Measurements from ENCODE around the gene TNRC18.

GRCh38 chr7:5426226-5426475, 2.5 kb upstream of the TNRC18 start:
- TF ChIP-seq CTCF (IDR thresholded peaks at IDR 0.05) (no peak), POLR2AphosphoS5 (IDR thresholded peaks at IDR 0.05) (no peak)
